Lung (tissue), 12 donors: ENCODE data around the gene BRINP1. TPM values are rescaled to one million over a fixed set of nuclear protein-coding genes. Genes with fewer than 3 reads are reported as not detected.

ENCODE experiments used
- ATAC-seq: fragments of 200-7000 bp; cut with Tn5 transposase; one replicate; pipeline ENCODE4 v1.9.1; 2020; ENCODE audit warnings: moderate number of reproducible peaks; ENCODE audit not compliant: insufficient read depth, low FRiP score
- DNase-seq, 3 donors: peaks; one replicate each; pipeline ENCODE4 v3.0.0-alpha.2; 2013 to 2017
- H3K27ac ChIP-seq, 2 donors: one replicate each; pipeline ENCODE4 v1.5.1; 2013; ENCODE audit warnings: mild to moderate bottlenecking in 2 of 2, moderate library complexity in 2 of 2, control low read depth in 1 of 2, inconsistent platforms in 1 of 2, low read depth in 1 of 2, low read length in 1 of 2
- H3K27me3 ChIP-seq, 3 donors: one replicate each; pipeline ENCODE4 v1.5.1; 2013; ENCODE audit warnings: low read length in 2 of 3; ENCODE audit not compliant: control insufficient read depth in 3 of 3, insufficient read depth in 3 of 3
- H3K36me3 ChIP-seq, 4 donors: one replicate each; pipeline ENCODE4 v1.5.1; 2013; ENCODE audit warnings: low read length in 4 of 4, mild to moderate bottlenecking in 1 of 4, moderate library complexity in 1 of 4; ENCODE audit not compliant: control insufficient read depth in 4 of 4, insufficient read depth in 4 of 4
- H3K4me1 ChIP-seq, 5 donors: one replicate each; pipeline ENCODE4 v1.5.1; 2013; ENCODE audit warnings: low read length in 5 of 5, mild to moderate bottlenecking in 2 of 5, moderate library complexity in 1 of 5; ENCODE audit not compliant: control insufficient read depth in 5 of 5, insufficient read depth in 5 of 5
- H3K4me3 ChIP-seq: one replicate; pipeline ENCODE4 v1.5.1; 2013; ENCODE audit warnings: mild to moderate bottlenecking, control low read depth, moderate library complexity
- H3K9ac ChIP-seq, 2 donors: one replicate each; pipeline ENCODE4 v1.5.1; 2013; ENCODE audit warnings: low read length in 2 of 2, control low read depth in 1 of 2; ENCODE audit not compliant: insufficient read depth in 1 of 2
- H3K9me3 ChIP-seq, 4 donors: one replicate each; pipeline ENCODE4 v1.5.1; 2013; ENCODE audit warnings: low read length in 3 of 4, mild to moderate bottlenecking in 1 of 4, moderate library complexity in 1 of 4; ENCODE audit not compliant: control insufficient read depth in 4 of 4, insufficient read depth in 3 of 4
- CTCF ChIP-seq: IDR thresholded peaks from 2 replicates; pipeline ENCODE4 v1.5.1; 2012; ENCODE audit warnings: mild to moderate bottlenecking; ENCODE audit errors: control extremely low read depth, extremely low read depth
- WGBS, 2 donors: extraction: QIAGEN DNeasy Blood & Tissue Kit; methylation state at CpG; one replicate each; pipeline ENCODE4 v1.1.7; 2013; 5-methylcytosine and 5-hydroxymethylcytosine counted together
- polyA plus RNA-seq, 2 donors: library from polyadenylated mRNA; stranded (reverse); fragments of 200-250 nt; gene quantifications; one replicate each; pipeline ENCODE4 v1.2.1, GENCODE V29; 2013
- total RNA-seq, 2 donors: library from RNA; depleted of rRNA in 1 of 2; stranded (reverse); fragments of >200 nt in 1 of 2; gene quantifications; one replicate each; pipeline ENCODE4 v1.2.1, GENCODE V29; 2014 to 2021
- donor health status: control.
- donor health status: control.
- donor health status: Bipolar disorder and iron deficiency.
- donor health status: healthy.
- donor health status: DM: yes; HTN: yes; CAD: no.

Gene BRINP1
- total and polyA plus RNA-seq, 4 donors, result 0.14 to 1.4 (median 0.42) TPM

GRCh38 chr9:119284587-119285337 is 84.5 kb downstream of the BRINP1 start:
- H3K9ac ChIP-seq, result no peak overlapping the region
- no peaks in the 10 kb centered on the region for H3K9me3 ChIP-seq
- no peak overlapping the region for H3K27ac ChIP-seq
- TF ChIP-seq CTCF, result no peak
- ATAC-seq (no peak), DNase-seq (peak in 1 of 3 donors; percentile 12)
- H3K27me3 ChIP-seq, result peaks cover 0 to 15% (median 8%) of the 10 kb centered on the region in 3 donors
- H3K36me3 ChIP-seq, result no peaks in the 10 kb centered on the region
- H3K4me1 ChIP-seq, result no peaks in the 10 kb centered on the region
- WGBS, 2 donors, result 74 to 77% methylated on average over 12 of the region's 12 CpGs
- H3K4me3 ChIP-seq, result no peak overlapping the region

GRCh38 chr9:119284118-119284517 is 85.1 kb downstream of the BRINP1 start:
- Histone ChIP-seq H3K27ac (no peak overlapping the region), H3K9ac (no peak overlapping the region), H3K36me3 (no peaks in the 10 kb centered on the region), H3K9me3 (no peaks in the 10 kb centered on the region), H3K27me3 (peaks cover 0 to 15% (median 8%) of the 10 kb centered on the region in 3 donors), H3K4me1 (no peaks in the 10 kb centered on the region), H3K4me3 (no peak overlapping the region)
- ATAC-seq (no peak), DNase-seq (peak in 1 of 3 donors; percentile 13)
- TF ChIP-seq CTCF, result no peak
- 63 to 67% methylated on average over 4 of the region's 4 CpGs for WGBS, 2 donors

GRCh38 chr9:119283078-119283794 is 86.0 kb downstream of the BRINP1 start:
- Histone ChIP-seq H3K27ac (no peak overlapping the region), H3K4me1 (no peaks in the 10 kb centered on the region), H3K9me3 (no peaks in the 10 kb centered on the region), H3K36me3 (no peaks in the 10 kb centered on the region), H3K27me3 (peaks cover 0 to 15% (median 8%) of the 10 kb centered on the region in 3 donors), H3K4me3 (no peak overlapping the region), H3K9ac (no peak overlapping the region)
- WGBS, 2 donors, result 41 to 45% methylated on average over 18 of the region's 18 CpGs
- DNase-seq (no peak), ATAC-seq (peak; percentile 55)
- TF ChIP-seq CTCF, result no peak
